Heart left ventricle (tissue), 16 donors: ENCODE measurements around the gene WDR13. TPM values are rescaled to one million over a fixed set of nuclear protein-coding genes. Genes with fewer than 3 reads are reported as not detected.

Experiments used
- ATAC-seq, 4 donors: fragments of 200-7000 bp; cut with Tn5 transposase; one replicate each; pipeline ENCODE4 v1.9.1; 2020 to 2022; ENCODE audit warnings: moderate library complexity in 4 of 4, mild to moderate bottlenecking in 3 of 4, moderate number of reproducible peaks in 1 of 4
- DNase-seq, 5 donors: peaks; one replicate each; pipeline ENCODE4 v3.0.0-alpha.2; 2020
- H3K27ac ChIP-seq, 12 donors: fragments of 200-600 bp; sonication (generic) in 4 of 12; one replicate each; pipeline versions ENCODE4 v1.5.0 to v1.8.0; 2016 to 2022; ENCODE audit warnings: mild to moderate bottlenecking in 2 of 12
- H3K27me3 ChIP-seq, 9 donors: fragments of 200-600 bp; sonication (generic) in 2 of 9; one replicate each; pipeline versions ENCODE4 v1.5.1 to v1.8.0; 2016 to 2022; ENCODE audit warnings: mild to moderate bottlenecking in 3 of 9
- H3K36me3 ChIP-seq, 9 donors: fragments of 200-600 bp; sonication (generic) in 2 of 9; one replicate each; pipeline versions ENCODE4 v1.5.0 to v1.8.0; 2018 to 2022; ENCODE audit warnings: mild to moderate bottlenecking in 2 of 9
- H3K4me1 ChIP-seq, 12 donors: fragments of 200-600 bp; sonication (generic) in 4 of 12; one replicate each; pipeline versions ENCODE4 v1.5.0 to v1.8.0; 2016 to 2022; ENCODE audit warnings: mild to moderate bottlenecking in 3 of 12
- H3K4me3 ChIP-seq, 12 donors: fragments of 200-600 bp; sonication (generic) in 4 of 12; one replicate each; pipeline versions ENCODE4 v1.5.0 to v1.8.0; 2017 to 2022; ENCODE audit warnings: mild to moderate bottlenecking in 9 of 12, moderate library complexity in 4 of 12
- H3K9me3 ChIP-seq, 12 donors: fragments of 200-600 bp; sonication (generic) in 4 of 12; one replicate each; pipeline versions ENCODE4 v1.5.0 to v1.8.0; 2016 to 2022; ENCODE audit warnings: mild to moderate bottlenecking in 1 of 12
- POLR2A ChIP-seq, 2 donors: fragments of 450-650 bp; IDR thresholded peaks; one replicate each; pipeline ENCODE4 v1.6.1; 2017; ENCODE audit warnings: antibody characterized with exemption in 2 of 2, mild to moderate bottlenecking in 2 of 2, moderate library complexity in 2 of 2
- WGBS, 4 donors: extraction: QIAGEN DNeasy Blood & Tissue Kit in 2 of 4; methylation state at CpG; one replicate each; pipeline versions ENCODE4 v1.1.5 to v1.1.7; 2013 to 2018; 5-methylcytosine and 5-hydroxymethylcytosine counted together
- intact Hi-C, 10 donors: fragments of 100-400 bp; cut with DNase I; formaldehyde crosslinking; loops; one replicate each; pipeline versions ENCODE4 v1.11.1 to v1.14.2; 2022
- polyA plus RNA-seq, 2 donors: library from polyadenylated mRNA; stranded (reverse); fragments of 200-250 nt; gene quantifications; one replicate each; pipeline ENCODE4 v1.2.3, GENCODE V29; 2013
- total RNA-seq, 9 donors: library from RNA; depleted of rRNA in 2 of 9; stranded (reverse); fragments of >200 nt in 2 of 9; fragmentation: NEBNext Ultra II Directional in 3 of 9; extraction: Animal tissue kit (Norgen Biotek cat#: 25700) in 3 of 9; gene quantifications; one replicate each; pipeline versions ENCODE4 v1.1.0 to v1.2.4, GENCODE V29; 2016 to 2023
- TF ChIP-seq, protein P1 (sequence below), 12 donors: fragments of 200-600 bp; sonication (generic) in 4 of 12; IDR thresholded peaks; one replicate each; pipeline versions ENCODE4 v1.5.0 to v1.8.0; 2018 to 2022; ENCODE audit warnings: antibody characterized with exemption in 12 of 12, mild to moderate bottlenecking in 5 of 12
- donor health status: ischemic (EF 13 %, LVEDD 7.1; RV severe dilation, severe dysfunction).
- donor health status: healthy with polysubstance abuse.
- donor health status: DM: no; HTN: yes; CAD: no.
- donor health status: DM: no; HTN: no; CAD: no.
- donor health status: ischemic (EF 25% LVEDD 6.9; RV normal size, moderate dysfunction).
- donor health status: ischemic (EF 25% LVEDD 5.7; RV mildly dilated, moderate dysfunction).
- donor health status: healthy.
- donor health status: DM: yes; HTN: yes; CAD: no.
- donor health status: ischemic (EF 35%, LVEDD 5.7; RV mildly dilated, moderate dysfunction).
- donor health status: nonischemic (EF 11% LVEDD 7.7; RV severe dilation, severe dysfunction).
- donor health status: DM: yes; HTN: yes; CAD: no.
- donor health status: PGD.
- donor health status: ischemic (EF 29% LVEDD 5.4; RV normal size, mild dysfunction).
- donor health status: nonischemic (EF 23%, LVEDD 6.1; RV moderate dilation, normal function).

WDR13 gene
- total and polyA plus RNA-seq, 11 donors: 123 to 281 (median 198) TPM

DNA sequence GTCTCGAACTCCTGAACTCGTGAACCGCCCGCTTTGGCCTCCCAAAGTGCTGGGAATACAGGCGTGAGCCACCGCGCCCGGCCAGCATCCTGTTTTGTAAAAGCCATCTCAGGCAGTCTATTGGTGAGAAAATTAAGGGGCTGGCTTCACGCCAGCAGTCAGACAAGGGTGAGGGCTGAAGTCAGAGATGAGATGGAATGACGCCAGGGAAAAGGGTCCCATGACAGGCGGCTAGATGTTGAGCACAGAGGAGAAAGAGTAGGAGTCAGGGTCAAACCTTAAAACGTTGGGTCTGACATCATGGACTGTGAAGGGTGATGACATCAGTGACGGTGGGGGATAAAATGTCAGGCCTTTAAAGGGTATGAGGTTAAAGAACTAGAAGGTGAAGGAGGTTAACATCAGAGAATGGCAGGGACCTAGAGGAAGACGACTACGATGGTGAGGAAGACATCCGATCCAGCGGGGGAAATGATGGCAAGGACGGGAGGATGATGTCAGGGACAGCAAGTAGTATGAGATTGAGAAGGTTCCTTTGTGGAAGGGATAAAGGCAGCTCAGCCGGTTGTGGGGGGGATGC, 23.5 kb upstream of the WDR13 start:
- TF ChIP-seq, protein P1, sequence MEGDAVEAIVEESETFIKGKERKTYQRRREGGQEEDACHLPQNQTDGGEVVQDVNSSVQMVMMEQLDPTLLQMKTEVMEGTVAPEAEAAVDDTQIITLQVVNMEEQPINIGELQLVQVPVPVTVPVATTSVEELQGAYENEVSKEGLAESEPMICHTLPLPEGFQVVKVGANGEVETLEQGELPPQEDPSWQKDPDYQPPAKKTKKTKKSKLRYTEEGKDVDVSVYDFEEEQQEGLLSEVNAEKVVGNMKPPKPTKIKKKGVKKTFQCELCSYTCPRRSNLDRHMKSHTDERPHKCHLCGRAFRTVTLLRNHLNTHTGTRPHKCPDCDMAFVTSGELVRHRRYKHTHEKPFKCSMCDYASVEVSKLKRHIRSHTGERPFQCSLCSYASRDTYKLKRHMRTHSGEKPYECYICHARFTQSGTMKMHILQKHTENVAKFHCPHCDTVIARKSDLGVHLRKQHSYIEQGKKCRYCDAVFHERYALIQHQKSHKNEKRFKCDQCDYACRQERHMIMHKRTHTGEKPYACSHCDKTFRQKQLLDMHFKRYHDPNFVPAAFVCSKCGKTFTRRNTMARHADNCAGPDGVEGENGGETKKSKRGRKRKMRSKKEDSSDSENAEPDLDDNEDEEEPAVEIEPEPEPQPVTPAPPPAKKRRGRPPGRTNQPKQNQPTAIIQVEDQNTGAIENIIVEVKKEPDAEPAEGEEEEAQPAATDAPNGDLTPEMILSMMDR (IDR thresholded peaks at IDR 0.05): no peak
- no peak for TF ChIP-seq POLR2A (IDR thresholded peaks at IDR 0.05)
- Histone ChIP-seq H3K4me3 (peak overlapping the region in 11 of 12 donors; percentile 42 to 96 (median 82)), H3K27ac (peak overlapping the region; percentile 95 to 100 (median 98)), H3K36me3 (peaks cover 0 to 39% (median 34%) of the 10 kb centered on the region in 9 donors), H3K4me1 (peaks cover 0 to 17% (median 12%) of the 10 kb centered on the region in 12 donors), H3K9me3 (no peaks in the 10 kb centered on the region), H3K27me3 (no peaks in the 10 kb centered on the region)
- intact Hi-C loops: loop anchor here in 1 of 10 donors (2.0 kb wide), 1 partner anchor 17 kb away; no protein-coding TSS in a partner anchor
- WGBS, 4 donors: 21 to 57% (median 39%) methylated on average over 19 of the region's 19 CpGs
- peak in 2 of 4 donors; percentile 5 to 50 for ATAC-seq
- peak; percentile 54 to 71 (median 65) for DNase-seq

DNA sequence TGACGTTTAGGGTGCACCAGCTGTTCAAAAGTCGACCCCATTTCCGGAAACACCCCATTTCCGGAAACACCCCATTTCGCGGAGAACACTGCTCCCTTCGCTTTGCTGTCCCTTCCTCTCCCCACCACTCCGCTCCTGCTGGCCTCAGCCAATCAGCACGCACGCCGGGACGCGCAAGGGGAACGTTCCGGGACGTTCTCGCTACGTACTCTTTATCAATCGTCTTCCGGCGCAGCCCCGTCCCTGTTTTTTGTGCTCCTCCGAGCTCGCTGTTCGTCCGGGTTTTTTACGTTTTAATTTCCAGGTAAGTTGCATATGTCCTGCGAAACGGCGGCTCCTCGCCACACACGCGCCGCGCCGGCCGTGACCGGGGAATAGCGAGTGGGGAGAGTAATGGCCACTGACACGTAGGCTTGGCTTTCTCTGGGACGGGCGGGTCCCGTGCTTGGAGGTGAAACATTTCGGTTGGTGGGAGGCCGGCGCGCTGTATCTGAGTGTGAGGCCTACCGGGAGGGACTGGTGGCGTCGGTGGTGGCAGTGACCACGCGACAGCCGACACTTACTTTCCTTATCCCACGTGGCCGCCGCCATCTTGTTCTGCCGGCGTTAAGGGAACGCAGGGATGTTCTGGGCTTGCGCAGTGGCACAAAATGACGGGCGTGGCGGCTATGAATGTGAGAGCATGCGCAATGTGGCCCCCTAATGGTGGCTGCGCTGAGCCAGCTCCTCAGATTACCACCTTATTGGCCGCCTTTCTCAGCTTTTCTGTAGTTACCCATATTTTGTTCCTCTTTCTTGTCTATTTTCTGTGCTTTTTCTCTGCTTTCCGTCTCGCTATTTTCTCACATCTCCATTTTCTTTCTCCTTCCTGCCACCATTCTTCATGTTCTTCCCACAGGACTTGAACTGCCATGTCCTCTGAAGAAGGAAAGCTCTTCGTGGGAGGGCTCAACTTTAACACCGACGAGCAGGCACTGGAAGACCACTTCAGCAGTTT, 22.7 kb upstream of the WDR13 start, which contains the start of gene RBM3:
Gene RBM3, plus strand, starts transcription at position 215 of the 997 bp plus-strand sequence. Its CDS starts 697 bp downstream, at position 912.
- Histone ChIP-seq H3K27me3 (no peaks in the 10 kb centered on the region), H3K9me3 (no peaks in the 10 kb centered on the region), H3K4me3 (peak within 1 kb of the TSS; percentile 25 to 96 (median 80)), H3K36me3 (peaks cover 0 to 45% (median 39%) of the 10 kb centered on the region in 9 donors), H3K27ac (peak within 1 kb of the TSS; percentile 95 to 100 (median 98)), H3K4me1 (peaks cover 0 to 17% (median 12%) of the 10 kb centered on the region in 12 donors)
- ATAC-seq: peak; percentile 96 to 98 (median 98)
- intact Hi-C loops: loop anchor here in 1 of 10 donors (2.0 kb wide), 1 partner anchor 16 kb away; no protein-coding TSS in a partner anchor
- DNase-seq: peak; percentile 93 to 95 (median 95)
- peak; percentile 25 to 64 for TF ChIP-seq POLR2A (IDR thresholded peaks at IDR 0.05)
- TF ChIP-seq, protein P1 (IDR thresholded peaks at IDR 0.05): peak in 11 of 12 donors; percentile 24 to 62 (median 41)
- 0 to 51% (median 20%) methylated on average over 67 to 71 of the region's 71 CpGs for WGBS, 4 donors

GRCh38 chrX:48575642-48576041, 21.6 kb upstream of the WDR13 start:
- TF ChIP-seq, protein P1 (IDR thresholded peaks at IDR 0.05): no peak
- TF ChIP-seq POLR2A (IDR thresholded peaks at IDR 0.05): no peak
- no peak for DNase-seq
- no peaks in the 10 kb centered on the region for H3K9me3 ChIP-seq
- peak overlapping the region in 11 of 12 donors; percentile 95 to 100 (median 98) for H3K27ac ChIP-seq
- H3K4me3 ChIP-seq: peak overlapping the region in 11 of 12 donors; percentile 42 to 96 (median 82)
- WGBS, 4 donors: 62 to 82% (median 67%) methylated on average over 13 of the region's 13 CpGs
- H3K36me3 ChIP-seq: peaks cover 0 to 45% (median 39%) of the 10 kb centered on the region in 9 donors
- ATAC-seq: no peak
- intact Hi-C loops: loop anchor here in 1 of 10 donors (2.0 kb wide), 1 partner anchor 15 kb away; no protein-coding TSS in a partner anchor
- H3K27me3 ChIP-seq: no peaks in the 10 kb centered on the region
- peaks cover 0 to 17% (median 12%) of the 10 kb centered on the region in 12 donors for H3K4me1 ChIP-seq
